HG02884 (cell line): ENCODE data around the gene LAMA3.
"Not testable (repeated sequence)": the region's sequence is repeated elsewhere in the genome, so short reads cannot be mapped to it uniquely, and the experiment has no call there.

Experiments
- ATAC-seq: cut with Tn5 transposase; IDR thresholded peaks from one replicate; pipeline ENCODE4 v1.9.1; 2021; ENCODE audit warnings: mild to moderate bottlenecking, moderate library complexity; ENCODE audit not compliant: unreplicated experiment

The LAMA3 gene

GRCh38 chr18:23703057-23703986 is 14.1 kb downstream of the LAMA3 start:
- no peak for ATAC-seq

- no peak for ATAC-seq
Measured at GRCh38 chr18:23703987-23704384, 14.7 kb downstream of the LAMA3 start.

GRCh38 chr18:23704806-23705205 is 15.6 kb downstream of the LAMA3 start:
- no peak for ATAC-seq

- no peak for ATAC-seq
Measured at GRCh38 chr18:23706971-23707640, 17.9 kb downstream of the LAMA3 start.

- no peak for ATAC-seq
Measured at GRCh38 chr18:23710068-23710527, 20.8 kb downstream of the LAMA3 start.

GRCh38 chr18:23710946-23711345 is 21.7 kb downstream of the LAMA3 start:
- no peak for ATAC-seq

GRCh38 chr18:23711426-23711825 is 22.2 kb downstream of the LAMA3 start:
- ATAC-seq, result no peak

GRCh38 chr18:23712445-23712844 is 23.2 kb downstream of the LAMA3 start:
- no peak for ATAC-seq

- ATAC-seq, result no peak
Measured at GRCh38 chr18:23714576-23714975, 25.3 kb downstream of the LAMA3 start.

GRCh38 chr18:23716079-23716478 is 26.8 kb downstream of the LAMA3 start:
- not testable (repeated sequence) for ATAC-seq

GRCh38 chr18:23716516-23716915 is 27.3 kb downstream of the LAMA3 start:
- no peak for ATAC-seq

- ATAC-seq, result no peak
Measured at GRCh38 chr18:23716966-23717365, 27.7 kb downstream of the LAMA3 start.

- ATAC-seq, result no peak
Measured at GRCh38 chr18:23718243-23718720, 29.0 kb downstream of the LAMA3 start.

GRCh38 chr18:23718731-23719130 is 29.5 kb downstream of the LAMA3 start:
- ATAC-seq, result no peak

GRCh38 chr18:23719634-23720201 is 30.5 kb downstream of the LAMA3 start:
- ATAC-seq, result no peak

- ATAC-seq, result no peak
Measured at GRCh38 chr18:23721696-23722480, 32.6 kb downstream of the LAMA3 start.

- no peak for ATAC-seq
Measured at GRCh38 chr18:23722646-23723045, 33.4 kb downstream of the LAMA3 start.

GRCh38 chr18:23723121-23723520 is 33.9 kb downstream of the LAMA3 start:
- no peak for ATAC-seq

GRCh38 chr18:23724681-23725080 is 35.4 kb downstream of the LAMA3 start:
- no peak for ATAC-seq

GRCh38 chr18:23725351-23725750 is 36.1 kb downstream of the LAMA3 start:
- ATAC-seq, result no peak
